WTC11 (cell line): ENCODE results near the gene RIN3. TPM values are rescaled to one million over a fixed set of nuclear protein-coding genes. Genes with fewer than 3 reads are reported as not detected.

Experiments
- ATAC-seq: fragments of 200-7000 bp; cut with Tn5 transposase; 2 replicates; pipeline ENCODE4 v1.10.0; 2021; ENCODE audit warnings: mild to moderate bottlenecking, moderate library complexity
- CTCF ChIA-PET: fragments of 300-600 bp; sonication (Branson Sonifier 250); formaldehyde crosslinking; loops from one replicate; lab custom pipeline; 2021; ENCODE audit warnings: antibody characterized with exemption; lab: Charles Lee
- POLR2A ChIA-PET: fragments of 350-600 bp; sonication (Branson Sonifier 250); formaldehyde crosslinking; loops from one replicate; lab custom pipeline; 2021; ENCODE audit warnings: antibody characterized with exemption; lab: Charles Lee
- DNase-seq: peaks from one replicate; pipeline ENCODE4 v3.0.0; 2021; ENCODE audit warnings: low spot score
- H3K27ac Mint-ChIP-seq: 2 replicates; pipeline ENCODE4 v1.8.0; 2021; ENCODE audit warnings: mixed read lengths
- H3K27me3 Mint-ChIP-seq: 2 replicates; pipeline ENCODE4 v1.8.0; 2021; ENCODE audit warnings: low read depth, mild to moderate bottlenecking, moderate library complexity, mixed read lengths
- H3K36me3 Mint-ChIP-seq: 2 replicates; pipeline ENCODE4 v1.8.0; 2021; ENCODE audit warnings: mixed read lengths
- H3K4me1 Mint-ChIP-seq: 2 replicates; pipeline ENCODE4 v1.8.0; 2022; ENCODE audit warnings: mixed read lengths
- H3K4me3 Mint-ChIP-seq: 2 replicates; pipeline ENCODE4 v1.8.0; 2021; ENCODE audit warnings: mild to moderate bottlenecking, moderate library complexity, mixed read lengths
- H3K9me3 Mint-ChIP-seq: 2 replicates; pipeline ENCODE4 v1.8.0; 2021; ENCODE audit warnings: mixed read lengths
- CTCF ChIP-seq: fragments of 200-600 bp; IDR thresholded peaks from 2 replicates; pipeline ENCODE4 v1.8.0; 2022; ENCODE audit warnings: antibody characterized with exemption
- E2F4 ChIP-seq: sonication (generic); formaldehyde crosslinking; IDR thresholded peaks from 2 replicates; pipeline ENCODE4 v1.8.1; 2022; ENCODE audit warnings: low read depth, mild to moderate bottlenecking, moderate library complexity, missing genetic modification reagents, borderline replicate concordance
- ESRRA ChIP-seq: sonication (generic); formaldehyde crosslinking; IDR thresholded peaks from 2 replicates; pipeline ENCODE4 v1.8.1; 2022; ENCODE audit warnings: mild to moderate bottlenecking, missing genetic modification reagents, borderline replicate concordance
- NR1H2 ChIP-seq: sonication (generic); formaldehyde crosslinking; IDR thresholded peaks from 2 replicates; pipeline ENCODE4 v1.9.0; 2021; ENCODE audit warnings: mild to moderate bottlenecking, moderate library complexity, missing genetic modification reagents
- NR2C2 ChIP-seq: sonication (generic); formaldehyde crosslinking; IDR thresholded peaks from 2 replicates; pipeline ENCODE4 v1.8.0; 2022; ENCODE audit warnings: mild to moderate bottlenecking, missing genetic modification reagents
- NR3C1 ChIP-seq: sonication (generic); formaldehyde crosslinking; conservative IDR thresholded peaks from 2 replicates; pipeline ENCODE4 v1.8.1; 2023; ENCODE audit warnings: low read depth, mild to moderate bottlenecking, missing genetic modification reagents
- SMAD4 ChIP-seq: sonication (generic); formaldehyde crosslinking; IDR thresholded peaks from 2 replicates; pipeline ENCODE4 v1.8.0; 2022; ENCODE audit warnings: mild to moderate bottlenecking, missing genetic modification reagents
- ZBTB21 ChIP-seq: sonication (generic); formaldehyde crosslinking; IDR thresholded peaks from 2 replicates; pipeline ENCODE4 v1.8.1; 2023; ENCODE audit warnings: mild to moderate bottlenecking, missing genetic modification reagents, borderline replicate concordance
- ZNF138 ChIP-seq: sonication (generic); formaldehyde crosslinking; conservative IDR thresholded peaks from 2 replicates; pipeline ENCODE4 v1.8.1; 2022; ENCODE audit warnings: mild to moderate bottlenecking, moderate library complexity, missing genetic modification reagents
- ZNF219 ChIP-seq: sonication (generic); formaldehyde crosslinking; IDR thresholded peaks from 2 replicates; pipeline ENCODE4 v1.8.0; 2023; ENCODE audit warnings: missing genetic modification reagents, mild to moderate bottlenecking, borderline replicate concordance
- ZNF396 ChIP-seq: fragments of 250-450 bp; sonication (Bioruptor Pico); IDR thresholded peaks from 2 replicates; pipeline ENCODE4 v1.8.0; 2021; ENCODE audit warnings: mild to moderate bottlenecking, moderate library complexity, borderline replicate concordance
- ZNF416 ChIP-seq: fragments of 250-450 bp; sonication (Bioruptor Pico); IDR thresholded peaks from 2 replicates; pipeline ENCODE4 v1.9.0; 2021; ENCODE audit warnings: mild to moderate bottlenecking, inconsistent platforms
- ZNF423 ChIP-seq: fragments of 250-450 bp; sonication (Bioruptor Pico); IDR thresholded peaks from 2 replicates; pipeline ENCODE4 v2.1.2; 2022; ENCODE audit warnings: mild to moderate bottlenecking, moderate library complexity
- ZSCAN18 ChIP-seq: fragments of 250-450 bp; sonication (Bioruptor Pico); IDR thresholded peaks from 2 replicates; pipeline ENCODE4 v2.1.2; 2022; ENCODE audit warnings: mild to moderate bottlenecking, moderate library complexity
- total RNA-seq: library from RNA; stranded (reverse); gene quantifications from 3 replicates; pipeline ENCODE4 v1.2.3, GENCODE V29; 2021
- TF ChIP-seq, protein P1 (sequence below): sonication (generic); formaldehyde crosslinking; IDR thresholded peaks from 2 replicates; pipeline ENCODE4 v1.8.0; 2023; ENCODE audit warnings: mild to moderate bottlenecking, missing genetic modification reagents
- TF ChIP-seq, protein P2 (sequence below): fragments of 250-450 bp; sonication (Bioruptor Pico); IDR thresholded peaks from 2 replicates; pipeline ENCODE4 v1.9.0; 2021; ENCODE audit warnings: mild to moderate bottlenecking
- TF ChIP-seq, protein P3 (sequence below): sonication (generic); formaldehyde crosslinking; IDR thresholded peaks from 2 replicates; pipeline ENCODE4 v1.8.0; 2022; ENCODE audit warnings: mild to moderate bottlenecking, missing genetic modification reagents
- TF ChIP-seq, protein P4 (sequence below): sonication (generic); formaldehyde crosslinking; IDR thresholded peaks from 2 replicates; pipeline ENCODE4 v1.8.1; 2022; ENCODE audit warnings: mild to moderate bottlenecking, missing genetic modification reagents, moderate library complexity, borderline replicate concordance

The RIN3 gene
- total RNA-seq, 1 experiment from 2014 or later: 3.3 TPM

- Mint-ChIP-seq H3K9me3 (peaks cover 21% of the 10 kb centered on the region), H3K4me3 (no peak overlapping the region), H3K27ac (peak overlapping the region; percentile 44; the same call in 1 of the 2 replicates), H3K4me1 (peaks cover 38% of the 10 kb centered on the region), H3K36me3 (peaks cover 8% of the 10 kb centered on the region), H3K27me3 (no peaks in the 10 kb centered on the region)
- ChIA-PET POLR2A (no interaction called here), CTCF (interaction anchor here (0.8 to 1.7 kb wide), 3 partner anchors 12 to 215 kb away, joined by 4 to 9 read pairs (median 4); no protein-coding TSS in a partner anchor)
- ATAC-seq: peak; percentile 99
- peak; percentile 39 for DNase-seq
- TF ChIP-seq ZNF416 (CRISPR knock-in tag) (no peak), SMAD4 (CRISPR knock-in tag) (no peak), NR2C2 (CRISPR knock-in tag) (no peak), ZSCAN18 (CRISPR knock-in tag) (no peak), ZBTB21 (CRISPR knock-in tag) (no peak), NR3C1 (CRISPR knock-in tag) (no peak), ZNF423 (no peak), ZNF138 (CRISPR knock-in tag) (no peak), CTCF (no peak), ZNF396 (CRISPR knock-in tag) (no peak), E2F4 (CRISPR knock-in tag) (no peak), ESRRA (no peak), ZNF219 (CRISPR knock-in tag) (no peak), NR1H2 (no peak)
- TF ChIP-seq, protein P1, sequence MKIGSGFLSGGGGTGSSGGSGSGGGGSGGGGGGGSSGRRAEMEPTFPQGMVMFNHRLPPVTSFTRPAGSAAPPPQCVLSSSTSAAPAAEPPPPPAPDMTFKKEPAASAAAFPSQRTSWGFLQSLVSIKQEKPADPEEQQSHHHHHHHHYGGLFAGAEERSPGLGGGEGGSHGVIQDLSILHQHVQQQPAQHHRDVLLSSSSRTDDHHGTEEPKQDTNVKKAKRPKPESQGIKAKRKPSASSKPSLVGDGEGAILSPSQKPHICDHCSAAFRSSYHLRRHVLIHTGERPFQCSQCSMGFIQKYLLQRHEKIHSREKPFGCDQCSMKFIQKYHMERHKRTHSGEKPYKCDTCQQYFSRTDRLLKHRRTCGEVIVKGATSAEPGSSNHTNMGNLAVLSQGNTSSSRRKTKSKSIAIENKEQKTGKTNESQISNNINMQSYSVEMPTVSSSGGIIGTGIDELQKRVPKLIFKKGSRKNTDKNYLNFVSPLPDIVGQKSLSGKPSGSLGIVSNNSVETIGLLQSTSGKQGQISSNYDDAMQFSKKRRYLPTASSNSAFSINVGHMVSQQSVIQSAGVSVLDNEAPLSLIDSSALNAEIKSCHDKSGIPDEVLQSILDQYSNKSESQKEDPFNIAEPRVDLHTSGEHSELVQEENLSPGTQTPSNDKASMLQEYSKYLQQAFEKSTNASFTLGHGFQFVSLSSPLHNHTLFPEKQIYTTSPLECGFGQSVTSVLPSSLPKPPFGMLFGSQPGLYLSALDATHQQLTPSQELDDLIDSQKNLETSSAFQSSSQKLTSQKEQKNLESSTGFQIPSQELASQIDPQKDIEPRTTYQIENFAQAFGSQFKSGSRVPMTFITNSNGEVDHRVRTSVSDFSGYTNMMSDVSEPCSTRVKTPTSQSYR (CRISPR knock-in tag): no peak
- TF ChIP-seq, protein P2, sequence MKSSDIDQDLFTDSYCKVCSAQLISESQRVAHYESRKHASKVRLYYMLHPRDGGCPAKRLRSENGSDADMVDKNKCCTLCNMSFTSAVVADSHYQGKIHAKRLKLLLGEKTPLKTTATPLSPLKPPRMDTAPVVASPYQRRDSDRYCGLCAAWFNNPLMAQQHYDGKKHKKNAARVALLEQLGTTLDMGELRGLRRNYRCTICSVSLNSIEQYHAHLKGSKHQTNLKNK (CRISPR knock-in tag): no peak
- TF ChIP-seq, protein P3, sequence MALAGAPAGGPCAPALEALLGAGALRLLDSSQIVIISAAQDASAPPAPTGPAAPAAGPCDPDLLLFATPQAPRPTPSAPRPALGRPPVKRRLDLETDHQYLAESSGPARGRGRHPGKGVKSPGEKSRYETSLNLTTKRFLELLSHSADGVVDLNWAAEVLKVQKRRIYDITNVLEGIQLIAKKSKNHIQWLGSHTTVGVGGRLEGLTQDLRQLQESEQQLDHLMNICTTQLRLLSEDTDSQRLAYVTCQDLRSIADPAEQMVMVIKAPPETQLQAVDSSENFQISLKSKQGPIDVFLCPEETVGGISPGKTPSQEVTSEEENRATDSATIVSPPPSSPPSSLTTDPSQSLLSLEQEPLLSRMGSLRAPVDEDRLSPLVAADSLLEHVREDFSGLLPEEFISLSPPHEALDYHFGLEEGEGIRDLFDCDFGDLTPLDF (CRISPR knock-in tag): no peak
- TF ChIP-seq, protein P4, sequence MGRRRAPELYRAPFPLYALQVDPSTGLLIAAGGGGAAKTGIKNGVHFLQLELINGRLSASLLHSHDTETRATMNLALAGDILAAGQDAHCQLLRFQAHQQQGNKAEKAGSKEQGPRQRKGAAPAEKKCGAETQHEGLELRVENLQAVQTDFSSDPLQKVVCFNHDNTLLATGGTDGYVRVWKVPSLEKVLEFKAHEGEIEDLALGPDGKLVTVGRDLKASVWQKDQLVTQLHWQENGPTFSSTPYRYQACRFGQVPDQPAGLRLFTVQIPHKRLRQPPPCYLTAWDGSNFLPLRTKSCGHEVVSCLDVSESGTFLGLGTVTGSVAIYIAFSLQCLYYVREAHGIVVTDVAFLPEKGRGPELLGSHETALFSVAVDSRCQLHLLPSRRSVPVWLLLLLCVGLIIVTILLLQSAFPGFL: no peak
These were observed 41.7 kb upstream of the RIN3 start for GRCh38 chr14:92471919-92472318.
